GM06990 (cell line): ENCODE measurements around the gene AREL1.

Source experiments
- DNase-seq: peaks from one replicate; pipeline ENCODE4 v3.0.0-alpha.2; 2011; ENCODE audit not compliant: insufficient read length; ENCODE audit errors: extremely low read depth
- H3K27me3 ChIP-seq: replicated peaks from 2 replicates; pipeline ENCODE4 v1.6.0; 2011; ENCODE audit warnings: low read length; ENCODE audit not compliant: control insufficient read depth, insufficient read depth
- H3K36me3 ChIP-seq: 2 replicates; pipeline ENCODE4 v1.5.1; 2011; ENCODE audit warnings: low read length; ENCODE audit not compliant: control insufficient read depth, insufficient read depth
- H3K4me3 ChIP-seq: replicated peaks from 2 replicates; pipeline ENCODE4 v1.5.1; 2011; ENCODE audit warnings: low read depth, mild to moderate bottlenecking, control low read depth, low read length
- CTCF ChIP-seq: IDR thresholded peaks from 2 replicates; pipeline ENCODE4 v1.5.1; 2011; ENCODE audit warnings: low read length, control low read depth, mild to moderate bottlenecking, inconsistent platforms; ENCODE audit not compliant: insufficient read depth, poor library complexity, severe bottlenecking

Gene AREL1

GRCh38 chr14:74747237-74747636 is 34.4 kb upstream of the AREL1 start:
- Histone ChIP-seq H3K4me3 (no peak overlapping the region), H3K27me3 (no peaks in the 10 kb centered on the region), H3K36me3 (no peaks in the 10 kb centered on the region)
- no peak for TF ChIP-seq CTCF
- no peak for DNase-seq

- Histone ChIP-seq H3K27me3 (no peaks in the 10 kb centered on the region), H3K4me3 (no peak overlapping the region), H3K36me3 (no peaks in the 10 kb centered on the region; the same call in none of the 2 replicates)
- no peak for DNase-seq
- no peak for TF ChIP-seq CTCF
Observed at GRCh38 chr14:74739293-74740030, 26.6 kb upstream of the AREL1 start.

GRCh38 chr14:74737753-74738325 is 25.0 kb upstream of the AREL1 start:
- H3K27me3 ChIP-seq: no peaks in the 10 kb centered on the region
- DNase-seq: no peak
- TF ChIP-seq CTCF: no peak
- H3K36me3 ChIP-seq: peaks cover 3% of the 10 kb centered on the region
- H3K4me3 ChIP-seq: no peak overlapping the region

- H3K36me3 ChIP-seq: peaks cover 8% of the 10 kb centered on the region
- no peak for DNase-seq
- H3K4me3 ChIP-seq: no peak overlapping the region
- no peaks in the 10 kb centered on the region for H3K27me3 ChIP-seq
- TF ChIP-seq CTCF: no peak
Observed at GRCh38 chr14:74735125-74735524, 22.2 kb upstream of the AREL1 start.

GRCh38 chr14:74733221-74733620 is 20.3 kb upstream of the AREL1 start:
- Histone ChIP-seq H3K27me3 (no peaks in the 10 kb centered on the region), H3K4me3 (no peak overlapping the region), H3K36me3 (peaks cover 8% of the 10 kb centered on the region)
- no peak for DNase-seq
- TF ChIP-seq CTCF: no peak
